B cell (primary cell): ENCODE data around the gene MSL1. TPM values are rescaled to one million over a fixed set of nuclear protein-coding genes. Genes with fewer than 3 reads are reported as not detected.

ENCODE experiments used
- ATAC-seq: fragments of 200-7000 bp; cut with Tn5 transposase; one replicate; pipeline ENCODE4 v1.10.0; 2021; ENCODE audit warnings: low read depth, mild to moderate bottlenecking, moderate number of reproducible peaks, moderate library complexity
- CTCF ChIA-PET: fragments of 350-600 bp; sonication (Branson Sonifier 250); formaldehyde crosslinking; loops from one replicate; lab custom pipeline; 2021; ENCODE audit warnings: antibody characterized with exemption, inconsistent platforms; lab: Charles Lee
- POLR2A ChIA-PET: fragments of 350-600 bp; sonication (Branson Sonifier 250); formaldehyde crosslinking; loops from one replicate; lab custom pipeline; 2021; ENCODE audit warnings: antibody characterized with exemption; lab: Charles Lee
- DNase-seq: peaks from one replicate; pipeline ENCODE4 v3.0.0; 2013
- H2AFZ ChIP-seq: 2 replicates; pipeline ENCODE4 v1.6.1; 2012; ENCODE audit warnings: mild to moderate bottlenecking, low read depth, low read length; ENCODE audit not compliant: insufficient read depth, poor library complexity, severe bottlenecking
- H3K27ac ChIP-seq, 2 donors: 1 replicate in 1 of 2; 2 replicates in 1 of 2; pipeline ENCODE4 v1.5.1; 2012 to 2013; ENCODE audit warnings: low read length in 2 of 2, mild to moderate bottlenecking in 2 of 2, moderate library complexity in 1 of 2
- H3K27me3 ChIP-seq, 4 experiments: fragments of 200-600 bp in 1 of 4; sonication (generic) in 1 of 4; replicated peaks in 1 of 4; 1 replicate in 2 of 4; 2 replicates in 2 of 4; pipeline versions ENCODE4 v1.6.1 to v1.7.0; 2013 to 2016; ENCODE audit warnings: low read length in 3 of 4, mild to moderate bottlenecking in 2 of 4, mixed read lengths in 1 of 4, moderate library complexity in 1 of 4; ENCODE audit not compliant: insufficient read depth in 4 of 4, control insufficient read depth in 3 of 4; ENCODE audit errors: control extremely low read depth in 1 of 4
- H3K36me3 ChIP-seq, 2 experiments: replicated peaks in 1 of 2; 1 replicate in 1 of 2; 2 replicates in 1 of 2; pipeline versions ENCODE4 v1.6.1 to v1.7.1; 2013; ENCODE audit warnings: low read length in 1 of 2; ENCODE audit not compliant: insufficient read depth in 2 of 2, control insufficient read depth in 1 of 2; ENCODE audit errors: control extremely low read depth in 1 of 2, extremely low read depth in 1 of 2
- H3K4me1 ChIP-seq, 2 donors: fragments of 200-600 bp in 1 of 2; sonication (generic) in 1 of 2; 1 replicate in 1 of 2; 2 replicates in 1 of 2; pipeline versions ENCODE4 v1.5.1 to v1.6.1; 2013 to 2017; ENCODE audit warnings: low read length in 2 of 2; ENCODE audit not compliant: control insufficient read depth in 2 of 2, insufficient read depth in 2 of 2
- H3K4me2 ChIP-seq: replicated peaks from 2 replicates; pipeline ENCODE3; 2012; ENCODE audit warnings: mild to moderate bottlenecking, low read depth, low read length; ENCODE audit not compliant: poor library complexity, severe bottlenecking
- H3K4me3 ChIP-seq, 5 experiments: fragments of 200-600 bp in 1 of 5; sonication (generic) in 1 of 5; 1 replicate in 3 of 5; 2 replicates in 2 of 5; pipeline versions ENCODE4 v1.5.1 to v1.7.0; 2011 to 2016; ENCODE audit warnings: low read length in 4 of 5, mild to moderate bottlenecking in 4 of 5, low read depth in 2 of 5, control low read depth in 1 of 5, moderate library complexity in 1 of 5; ENCODE audit not compliant: insufficient read depth in 1 of 5; ENCODE audit errors: control extremely low read depth in 1 of 5, extremely low read depth in 1 of 5
- H3K79me2 ChIP-seq: fragments of 200-600 bp; sonication (generic); one replicate; pipeline ENCODE4 v1.6.0; 2016; ENCODE audit warnings: low read length; ENCODE audit not compliant: control insufficient read depth, insufficient read depth
- H3K9ac ChIP-seq: fragments of 200-600 bp; sonication (generic); 2 replicates; pipeline ENCODE4 v1.6.1; 2017; ENCODE audit warnings: mild to moderate bottlenecking, low read length, moderate library complexity
- H3K9me3 ChIP-seq, 3 donors: one replicate each; pipeline versions ENCODE4 v1.6.1 to v1.7.1; 2013; ENCODE audit warnings: low read length in 2 of 3; ENCODE audit not compliant: control insufficient read depth in 2 of 3, insufficient read depth in 1 of 3; ENCODE audit errors: control extremely low read depth in 1 of 3
- H4K20me1 ChIP-seq: 2 replicates; pipeline ENCODE4 v1.6.0; 2012; ENCODE audit warnings: mild to moderate bottlenecking, low read length; ENCODE audit not compliant: insufficient read depth, control insufficient read depth, poor library complexity, severe bottlenecking
- H3K27ac Mint-ChIP-seq: one replicate; pipeline ENCODE4 v1.8.0; 2021; ENCODE audit warnings: mixed read lengths
- H3K27me3 Mint-ChIP-seq: one replicate; pipeline ENCODE4 v1.8.0; 2021; ENCODE audit warnings: mixed read lengths
- H3K4me1 Mint-ChIP-seq: one replicate; pipeline ENCODE4 v1.8.0; 2021; ENCODE audit warnings: mixed read lengths
- H3K4me3 Mint-ChIP-seq: one replicate; pipeline ENCODE4 v1.8.0; 2021; ENCODE audit warnings: mixed read lengths
- H3K9me3 Mint-ChIP-seq: one replicate; pipeline ENCODE4 v1.8.0; 2022; ENCODE audit warnings: mixed read lengths; ENCODE audit not compliant: insufficient read depth
- EZH2 ChIP-seq: IDR thresholded peaks from 2 replicates; pipeline ENCODE4 v1.6.1; 2012; ENCODE audit warnings: borderline replicate concordance, low read depth, mild to moderate bottlenecking, moderate library complexity, low read length; ENCODE audit not compliant: insufficient read depth, poor library complexity, severe bottlenecking
- WGBS: methylation state at CpG from one replicate; pipeline ENCODE4 v1.1.5; 2013; ENCODE audit warnings: missing lambda C conversion rate; ENCODE audit not compliant: insufficient coverage; 5-methylcytosine and 5-hydroxymethylcytosine counted together
- intact Hi-C: fragments of 100-400 bp; cut with micrococcal nuclease; formaldehyde crosslinking; loops from one replicate; pipeline ENCODE4 v1.10.0; 2022
- polyA plus RNA-seq: library from polyadenylated mRNA; depleted of rRNA; stranded (reverse); fragments of >200 nt; gene quantifications from 2 replicates; pipeline ENCODE4 v1.2.3, GENCODE V29; 2012
- total RNA-seq, 2 donors: library from RNA; stranded (reverse); fragments of 120-200 nt in 1 of 2; gene quantifications; 1 replicate in 1 of 2; 2 replicates in 1 of 2; pipeline versions ENCODE4 v1.2.3 to v1.2.4, GENCODE V29; 2013 to 2022
- TF ChIP-seq, protein P1 (sequence below): fragments of 200-600 bp; IDR thresholded peaks from one replicate; pipeline ENCODE4 v1.8.0; 2022; ENCODE audit warnings: antibody characterized with exemption, mild to moderate bottlenecking

The MSL1 gene
- total and polyA plus RNA-seq, 2 donors (not counting 1 experiment from before 2014, with no cell fraction given) = 80.1 to 129 TPM

DNA sequence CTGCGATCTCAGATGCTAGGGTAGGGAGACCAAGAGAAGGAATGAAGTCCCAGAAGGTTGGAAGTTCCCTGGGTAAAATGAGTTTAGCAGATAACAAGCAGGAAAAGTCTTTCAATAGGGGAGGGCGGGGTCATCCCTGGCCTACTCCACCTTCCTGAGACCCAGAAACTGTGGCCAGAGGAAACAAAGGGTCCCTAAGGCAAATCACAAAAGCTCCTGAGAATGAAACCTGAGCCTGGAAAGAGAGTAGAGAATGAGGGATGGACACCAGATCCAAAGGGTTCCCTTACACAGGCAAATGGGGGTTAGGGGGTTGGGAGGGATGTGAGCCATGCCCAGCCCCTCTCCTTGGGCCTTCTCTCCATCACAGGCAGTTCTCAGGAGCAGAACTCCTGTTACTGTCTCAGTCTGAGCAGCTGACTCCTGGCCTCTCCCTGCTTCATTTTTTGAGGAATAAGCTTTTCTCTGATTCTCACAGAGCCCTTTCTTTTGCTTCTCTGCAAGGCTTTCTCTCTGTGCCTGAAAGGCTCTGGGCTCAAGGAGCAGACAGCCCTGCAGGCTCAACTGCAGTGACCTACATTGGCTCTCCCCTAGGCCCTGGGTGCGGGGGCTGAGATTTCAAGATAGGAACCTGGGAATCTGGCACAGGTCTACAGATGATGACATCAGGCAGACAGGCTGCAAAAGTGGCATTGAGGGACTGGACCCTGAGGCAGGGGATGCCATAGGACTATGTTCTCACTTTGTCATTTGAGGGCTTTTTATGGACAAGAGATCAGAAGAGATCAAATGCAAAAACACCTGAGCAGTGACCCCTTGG lies 11.5 kb upstream of the MSL1 start:
- H3K27me3 Mint-ChIP-seq = no peaks in the 10 kb centered on the region
- Histone ChIP-seq H3K27me3 (no peaks in the 10 kb centered on the region), H4K20me1 (no peaks in the 10 kb centered on the region), H2AFZ (no peak overlapping the region), H3K4me1 (peaks cover 59 to 63% of the 10 kb centered on the region in 2 donors), H3K36me3 (no peaks in the 10 kb centered on the region), H3K4me2 (no peak overlapping the region), H3K27ac (no peak overlapping the region), H3K79me2 (no peaks in the 10 kb centered on the region), H3K4me3 (no peak overlapping the region), H3K9me3 (no peaks in the 10 kb centered on the region), H3K9ac (no peak overlapping the region)
- H3K4me1 Mint-ChIP-seq = peaks cover 68% of the 10 kb centered on the region
- no peaks in the 10 kb centered on the region for H3K9me3 Mint-ChIP-seq
- DNase-seq (no peak), ATAC-seq (no peak)
- no peak for TF ChIP-seq EZH2
- TF ChIP-seq, protein P1, sequence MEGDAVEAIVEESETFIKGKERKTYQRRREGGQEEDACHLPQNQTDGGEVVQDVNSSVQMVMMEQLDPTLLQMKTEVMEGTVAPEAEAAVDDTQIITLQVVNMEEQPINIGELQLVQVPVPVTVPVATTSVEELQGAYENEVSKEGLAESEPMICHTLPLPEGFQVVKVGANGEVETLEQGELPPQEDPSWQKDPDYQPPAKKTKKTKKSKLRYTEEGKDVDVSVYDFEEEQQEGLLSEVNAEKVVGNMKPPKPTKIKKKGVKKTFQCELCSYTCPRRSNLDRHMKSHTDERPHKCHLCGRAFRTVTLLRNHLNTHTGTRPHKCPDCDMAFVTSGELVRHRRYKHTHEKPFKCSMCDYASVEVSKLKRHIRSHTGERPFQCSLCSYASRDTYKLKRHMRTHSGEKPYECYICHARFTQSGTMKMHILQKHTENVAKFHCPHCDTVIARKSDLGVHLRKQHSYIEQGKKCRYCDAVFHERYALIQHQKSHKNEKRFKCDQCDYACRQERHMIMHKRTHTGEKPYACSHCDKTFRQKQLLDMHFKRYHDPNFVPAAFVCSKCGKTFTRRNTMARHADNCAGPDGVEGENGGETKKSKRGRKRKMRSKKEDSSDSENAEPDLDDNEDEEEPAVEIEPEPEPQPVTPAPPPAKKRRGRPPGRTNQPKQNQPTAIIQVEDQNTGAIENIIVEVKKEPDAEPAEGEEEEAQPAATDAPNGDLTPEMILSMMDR = no peak
- intact Hi-C loops = loop anchor here (5.0 kb wide), 2 partner anchors 33 to 307 kb away; partner anchors contain the start of gene TOP2A
- ChIA-PET CTCF (interaction anchor here (0.7 to 9.0 kb wide), 20 partner anchors 9 to 109 kb away, joined by 3 to 204 read pairs (median 30); partner anchors contain the start of genes CASC3, CSF3, MSL1 and NR1D1), POLR2A (interaction anchor here (1.5 to 3.5 kb wide), 3 partner anchors 11 to 48 kb away, joined by 5 to 31 read pairs (median 14); partner anchors contain the start of genes NR1D1 and THRA)
- H3K27ac Mint-ChIP-seq = peak overlapping the region; percentile 68
- no peak overlapping the region for H3K4me3 Mint-ChIP-seq
- 94% methylated on average over 1 of the region's 3 CpGs for WGBS
